SW480 (cell line): ENCODE results near the gene MGST2.
"Not testable (repeated sequence)": the region's sequence is repeated elsewhere in the genome, so short reads cannot be mapped to it uniquely, and the experiment has no call there.

Experiments
- DNase-seq: peaks from one replicate; pipeline ENCODE4 v3.0.0-alpha.2; 2016; ENCODE audit warnings: low spot score

The MGST2 gene

GRCh38 chr4:139669890-139670289 is 4.3 kb downstream of the MGST2 start:
- no peak for DNase-seq

GRCh38 chr4:139670775-139671174 is 5.2 kb downstream of the MGST2 start:
- DNase-seq = no peak

- DNase-seq = no peak
Observed at GRCh38 chr4:139672215-139672614, 6.6 kb downstream of the MGST2 start.

GRCh38 chr4:139672732-139673131 is 7.1 kb downstream of the MGST2 start:
- no peak for DNase-seq

GRCh38 chr4:139674875-139675550 is 9.4 kb downstream of the MGST2 start:
- DNase-seq = no peak

GRCh38 chr4:139675651-139676050 is 10.0 kb downstream of the MGST2 start:
- DNase-seq = no peak

GRCh38 chr4:139676365-139676764 is 10.7 kb downstream of the MGST2 start:
- DNase-seq = no peak

- DNase-seq = no peak
Observed at GRCh38 chr4:139676913-139677585, 11.4 kb downstream of the MGST2 start.

- no peak for DNase-seq
Observed at GRCh38 chr4:139682309-139682708, 16.7 kb downstream of the MGST2 start.

- DNase-seq = no peak
Observed at GRCh38 chr4:139682741-139683151, 17.1 kb downstream of the MGST2 start.

- no peak for DNase-seq
Observed at GRCh38 chr4:139684351-139684750, 18.7 kb downstream of the MGST2 start.

- DNase-seq = no peak
Observed at GRCh38 chr4:139685180-139685579, 19.6 kb downstream of the MGST2 start.

- no peak for DNase-seq
Observed at GRCh38 chr4:139686130-139686529, 20.5 kb downstream of the MGST2 start.

- DNase-seq = no peak
Observed at GRCh38 chr4:139686988-139687387, 21.4 kb downstream of the MGST2 start.

GRCh38 chr4:139689093-139689722 is 23.6 kb downstream of the MGST2 start:
- no peak for DNase-seq

GRCh38 chr4:139690419-139690818 is 24.8 kb downstream of the MGST2 start:
- DNase-seq = no peak

GRCh38 chr4:139692309-139693012 is 26.8 kb downstream of the MGST2 start:
- DNase-seq = no peak

- no peak for DNase-seq
Observed at GRCh38 chr4:139694522-139695107, 29.0 kb downstream of the MGST2 start.

- no peak for DNase-seq
Observed at GRCh38 chr4:139696491-139696890, 30.9 kb downstream of the MGST2 start.

- DNase-seq = not testable (repeated sequence)
Observed at GRCh38 chr4:139698167-139698925, 32.7 kb downstream of the MGST2 start.

- DNase-seq = no peak
Observed at GRCh38 chr4:139700568-139700967, 34.9 kb downstream of the MGST2 start.
